Esophagus mucosa (tissue), 1 donor: Measurements from ENCODE around the gene AATK. TPM values are rescaled to one million over a fixed set of nuclear protein-coding genes. Genes with fewer than 3 reads are reported as not detected.

Experiments
- ATAC-seq: fragments of 200-7000 bp; cut with Tn5 transposase; one replicate; pipeline ENCODE4 v1.9.1; 2020
- total RNA-seq: library from RNA; stranded (reverse); gene quantifications from one replicate; pipeline ENCODE4 v1.2.4, GENCODE V29; 2023
- donor health status: DM: yes; HTN: yes; CAD: no.

Gene AATK
- total RNA-seq, 1 donor from 2014 or later = 0.56 TPM

DNA sequence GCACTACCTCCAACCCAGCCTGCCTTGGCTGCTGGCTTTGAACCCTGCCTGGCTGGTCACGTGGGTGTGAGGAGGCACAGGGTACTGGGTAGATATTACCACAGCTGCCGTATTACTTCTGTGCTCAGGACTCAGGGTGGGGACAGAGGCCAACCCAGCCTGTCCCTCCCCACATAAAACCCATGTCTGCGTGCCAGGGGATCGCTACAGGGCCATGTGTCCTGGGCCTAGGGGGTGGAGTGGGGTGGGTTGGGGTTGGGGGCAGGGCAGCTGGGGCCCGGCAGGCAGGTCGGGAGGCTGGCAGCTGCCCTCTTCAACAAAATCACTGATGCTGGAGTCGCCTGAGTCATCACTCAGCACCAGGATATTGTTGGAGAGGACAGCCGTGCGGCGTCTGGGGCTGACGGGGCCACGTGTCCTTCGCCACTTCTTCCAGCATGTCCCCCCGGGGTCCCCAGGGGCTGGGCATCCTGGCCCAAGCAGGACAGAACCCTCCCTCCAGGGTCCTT lies 40.4 kb downstream of the AATK start:
- ATAC-seq = no peak

DNA sequence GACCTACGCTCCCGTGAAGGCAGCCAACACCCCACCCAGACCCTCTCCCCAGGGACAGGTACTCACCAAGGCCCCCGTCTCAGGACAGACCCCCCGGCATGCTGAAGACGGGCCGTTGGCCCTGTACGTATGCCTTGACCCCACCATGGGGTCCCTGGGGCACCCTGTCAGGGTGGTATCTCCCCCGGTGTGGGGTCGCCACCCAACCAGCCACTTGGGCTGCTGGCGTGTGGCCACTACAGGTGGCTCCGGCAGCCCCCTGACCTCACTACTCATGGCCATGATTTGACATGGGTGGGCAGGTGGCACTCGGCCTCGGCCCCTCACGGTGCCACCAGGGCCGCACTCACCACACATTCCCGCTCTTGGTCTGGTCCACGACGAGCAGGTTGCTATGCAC lies 41.6 kb downstream of the AATK start:
- ATAC-seq = no peak

DNA sequence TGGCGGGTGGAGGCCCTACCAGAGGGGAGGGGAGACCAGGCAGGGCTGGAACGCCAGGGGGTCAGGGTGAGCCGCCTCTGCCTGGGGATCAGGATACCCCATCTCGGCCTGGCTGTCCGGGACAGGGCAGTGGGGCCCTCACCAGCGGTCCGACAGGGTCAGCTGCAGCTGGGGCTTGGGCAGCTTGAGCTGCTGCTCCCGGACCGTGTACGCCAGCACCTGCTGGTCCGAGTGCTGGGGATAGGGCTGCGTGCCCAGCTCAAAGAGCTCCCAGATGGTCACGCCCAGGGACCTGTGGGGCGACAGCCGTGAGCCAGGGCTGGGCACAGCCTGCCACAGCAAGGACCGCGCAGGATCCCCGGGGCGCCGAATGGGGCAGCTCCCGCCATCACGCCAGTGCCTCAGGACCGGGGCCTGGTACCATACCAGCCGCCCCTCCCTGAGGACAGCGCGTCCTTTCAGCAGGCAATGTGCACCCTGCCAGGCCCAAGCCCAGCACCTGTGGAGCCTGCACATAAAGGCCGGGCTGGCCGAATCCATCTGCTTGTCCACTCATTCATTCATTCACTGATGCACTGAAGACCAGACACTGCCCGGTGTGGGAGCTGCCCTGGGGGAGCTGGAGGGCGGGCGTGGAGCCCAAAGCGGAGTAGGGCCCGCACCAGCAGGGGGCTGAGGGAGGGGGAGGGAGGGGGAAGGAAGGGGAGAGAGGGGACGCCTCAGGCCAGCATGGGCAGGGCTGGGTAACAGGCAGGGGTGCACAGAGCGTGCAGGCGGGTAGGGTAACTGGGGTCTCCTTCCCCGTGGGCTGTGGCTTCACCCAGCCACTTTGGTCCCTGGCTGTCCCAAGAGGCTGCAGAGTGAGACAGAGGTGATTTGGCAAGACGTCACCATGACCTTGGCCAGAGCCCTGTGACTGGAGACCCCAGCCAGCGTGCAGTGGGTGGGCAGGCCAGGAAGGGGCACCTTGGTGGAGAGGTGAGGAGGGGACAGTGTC lies 42.7 kb downstream of the AATK start:
- ATAC-seq = no peak

DNA sequence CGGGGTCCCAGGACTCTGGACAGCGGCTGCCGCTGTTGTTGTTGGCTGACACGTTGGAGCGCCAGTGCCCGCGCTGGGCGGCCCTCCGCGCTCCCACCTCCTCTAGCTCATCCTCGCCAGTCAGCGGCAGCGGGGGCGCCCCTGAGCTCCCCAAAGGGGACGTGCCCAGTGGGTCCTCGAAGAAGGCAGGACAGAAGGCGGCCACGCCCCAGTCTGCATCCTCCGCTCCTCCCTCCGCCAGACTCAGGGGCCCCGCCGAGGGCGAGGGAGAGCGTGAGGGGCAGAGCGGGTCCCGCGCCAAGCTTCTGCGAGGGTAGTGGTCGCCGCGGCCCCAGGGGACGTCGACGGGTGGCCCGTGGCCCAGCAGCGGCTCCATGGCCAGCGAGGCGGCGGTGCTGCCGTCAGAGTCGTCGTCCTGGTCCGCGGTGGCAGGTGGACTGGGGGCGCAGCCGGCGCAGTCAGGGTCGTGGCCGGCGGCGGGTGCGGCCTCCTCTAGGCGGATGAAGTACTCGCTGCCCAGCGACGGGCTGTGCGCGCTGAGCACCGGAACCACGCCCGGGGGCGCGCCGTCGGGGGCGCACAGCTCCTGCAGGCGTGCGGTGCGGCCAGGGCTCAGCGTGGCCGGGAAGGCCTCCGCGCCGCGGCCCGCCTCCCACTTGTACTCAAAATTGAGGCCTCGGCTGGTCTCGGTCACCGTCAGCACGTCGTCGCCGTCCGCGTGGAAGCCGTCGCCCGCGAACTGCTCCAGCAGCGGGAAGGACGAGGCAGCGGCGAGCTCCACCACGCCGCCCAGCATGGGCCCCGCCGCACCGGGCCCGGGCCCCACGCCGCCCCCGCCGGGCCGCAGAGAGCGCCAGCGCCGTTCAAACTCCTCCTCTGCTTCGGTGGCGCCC lies 43.9 kb downstream of the AATK start:
- ATAC-seq = no peak

DNA sequence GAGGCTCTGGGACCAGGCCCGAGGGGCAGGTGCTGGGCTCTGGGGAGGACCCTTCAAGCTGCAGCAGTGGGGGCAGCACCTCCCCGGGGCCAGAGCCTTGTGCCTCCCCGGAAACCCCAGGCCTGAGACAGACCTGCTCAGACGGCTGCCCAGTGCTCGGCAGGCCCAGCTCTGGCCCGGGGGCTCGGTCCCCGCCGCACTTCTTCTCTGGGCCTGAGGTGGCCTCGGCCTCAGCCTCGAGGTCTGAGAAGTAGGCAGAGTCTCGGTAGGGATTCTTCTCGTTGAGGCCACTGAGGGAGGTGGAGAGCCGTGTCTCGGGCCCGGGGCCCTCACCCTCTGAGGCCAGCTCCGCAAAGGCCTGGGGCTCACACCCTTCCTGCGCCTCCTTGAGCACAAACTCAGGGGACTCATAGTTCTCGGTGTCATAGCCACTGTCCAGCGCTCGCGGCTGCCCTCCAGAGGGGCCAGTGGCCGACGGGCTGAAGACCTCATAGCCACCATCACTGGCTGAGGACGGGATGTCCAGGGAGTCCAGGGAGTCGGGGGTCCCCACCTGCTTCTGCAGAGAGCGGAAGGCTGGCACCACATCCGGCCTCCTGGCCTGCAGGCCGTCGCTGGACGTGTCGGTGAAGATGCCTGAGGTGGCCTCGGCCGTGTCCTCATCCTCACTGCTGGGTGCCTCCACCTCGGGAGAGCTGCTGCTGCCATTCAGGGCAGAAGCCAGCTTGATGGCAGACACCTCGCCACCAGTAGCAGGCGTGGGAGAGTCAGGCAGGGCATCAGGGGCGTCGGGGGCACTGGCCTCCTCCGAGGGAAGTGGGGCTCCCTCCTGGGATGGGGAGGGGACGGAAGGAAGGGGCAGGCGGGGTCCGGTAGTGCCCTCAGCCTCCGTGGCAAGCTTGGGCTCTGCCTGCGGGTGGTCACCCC lies 45.1 kb downstream of the AATK start:
- ATAC-seq = no peak

- no peak for ATAC-seq
Measured at GRCh38 chr17:81120149-81120484, 45.9 kb downstream of the AATK start.

- ATAC-seq = peak; percentile 74
Measured at GRCh38 chr17:81119223-81120148, 46.5 kb downstream of the AATK start.

DNA sequence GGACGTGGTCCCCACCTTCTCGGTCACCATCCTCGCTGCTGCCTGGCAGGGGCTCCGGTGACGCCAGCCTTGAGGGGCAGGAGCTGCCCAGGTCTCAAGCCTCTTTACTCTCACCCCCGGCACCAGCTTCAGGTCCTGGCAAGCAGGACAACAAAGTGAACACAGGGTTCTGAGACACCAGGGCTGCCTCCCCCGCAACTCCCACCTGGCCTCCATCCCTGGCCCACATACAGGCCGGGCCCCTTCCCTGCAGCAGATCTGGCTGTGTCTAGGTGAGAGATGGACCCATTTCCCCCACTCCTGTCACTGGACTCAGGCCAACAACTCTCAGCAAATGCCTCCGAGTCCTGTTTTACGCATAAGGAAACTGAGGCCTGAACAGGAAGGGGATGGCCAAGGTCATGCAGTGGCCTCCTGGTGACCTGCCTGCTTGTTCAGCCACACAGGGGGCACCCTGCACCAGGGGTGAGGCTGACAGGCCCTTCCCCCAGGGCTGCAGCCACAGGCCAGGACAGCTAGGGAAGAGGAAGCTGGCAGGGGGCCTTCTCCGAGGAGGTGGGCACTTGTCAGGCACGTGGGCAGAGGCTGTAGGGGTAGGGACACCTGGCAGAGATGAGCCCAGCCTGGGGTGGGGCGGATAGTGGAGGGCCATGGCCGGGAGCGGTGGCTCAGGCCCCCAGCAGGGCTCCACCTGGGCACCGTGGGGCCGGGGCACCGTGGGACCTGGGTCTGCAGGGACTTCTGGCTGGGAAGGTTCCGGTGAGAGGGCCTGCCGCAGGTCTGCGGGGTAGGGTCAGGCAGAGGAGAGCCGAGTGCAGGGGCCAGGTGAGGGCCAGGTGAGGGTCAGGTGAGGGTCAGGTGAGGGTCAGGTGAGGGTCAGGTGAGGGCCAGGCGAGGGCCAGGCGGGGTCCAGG lies 47.5 kb downstream of the AATK start:
- ATAC-seq = peak; percentile 2

DNA sequence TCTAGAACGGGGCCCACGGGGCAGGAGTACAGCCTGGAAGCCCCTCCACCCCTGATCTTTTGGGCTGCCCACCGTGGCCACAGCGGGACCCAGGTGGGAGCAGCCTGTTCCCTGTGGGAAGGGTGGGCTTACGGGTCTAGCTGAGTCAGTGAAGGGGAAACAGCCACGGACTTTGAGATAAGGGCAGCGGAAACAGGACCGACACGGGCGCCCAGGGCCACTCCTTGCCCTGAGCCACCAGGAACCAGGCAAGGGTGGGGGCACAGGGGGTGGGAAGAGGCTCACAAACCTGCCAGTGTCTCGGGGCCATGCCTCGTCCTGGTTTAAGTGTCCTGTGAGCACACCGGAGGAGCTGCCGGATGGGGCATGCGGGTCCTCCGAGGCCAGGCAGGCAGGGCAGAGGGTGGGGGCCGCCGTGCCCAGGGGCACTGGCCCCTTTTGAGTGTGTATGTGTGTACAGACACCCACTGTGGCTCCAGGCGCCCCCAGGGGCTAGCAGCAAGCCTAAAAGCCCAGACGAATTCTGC lies 48.3 kb downstream of the AATK start:
- no peak for ATAC-seq

DNA sequence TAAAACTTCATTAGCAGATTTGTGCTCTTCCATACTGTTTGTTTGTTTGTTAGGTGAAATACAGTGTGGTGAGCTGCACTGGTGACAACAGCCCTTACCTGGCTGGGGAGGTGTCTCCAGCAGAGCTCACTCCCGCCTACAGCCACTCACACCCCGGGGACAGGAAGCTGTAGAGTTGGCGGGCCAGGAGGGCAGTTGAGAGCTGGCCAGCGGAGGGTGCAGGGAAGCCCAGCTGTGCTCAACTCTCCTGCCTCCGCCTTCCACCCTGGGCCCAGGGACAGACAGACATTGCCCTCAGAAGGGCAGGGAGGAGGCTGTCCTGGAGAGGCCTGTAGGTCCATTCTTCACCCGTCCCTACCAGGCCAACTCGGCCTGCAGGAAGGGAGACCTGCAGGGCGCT lies 49.3 kb downstream of the AATK start:
- ATAC-seq = no peak

GRCh38 chr17:81115749-81116464 lies 50.1 kb downstream of the AATK start:
- no peak for ATAC-seq

DNA sequence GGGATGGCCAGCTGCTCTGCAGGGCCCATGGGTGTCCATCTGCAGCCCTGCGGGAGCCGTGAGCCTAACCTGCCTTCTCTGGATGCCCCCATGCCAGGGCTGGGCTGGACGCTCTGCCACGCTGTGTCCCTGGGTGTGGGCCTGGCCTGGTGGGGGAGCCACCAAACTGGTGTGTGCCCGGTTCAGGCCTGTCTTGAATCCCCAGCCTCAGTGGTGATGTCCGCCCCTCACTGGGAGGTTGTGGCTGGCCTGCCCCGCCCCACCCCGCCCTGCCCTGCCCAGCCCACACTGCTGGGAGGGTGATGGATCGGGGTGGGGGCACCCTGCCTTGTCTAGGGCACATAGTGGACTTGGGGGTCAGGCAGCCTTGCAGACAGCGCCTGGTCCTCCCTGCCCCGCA lies 50.8 kb downstream of the AATK start:
- no peak for ATAC-seq

DNA sequence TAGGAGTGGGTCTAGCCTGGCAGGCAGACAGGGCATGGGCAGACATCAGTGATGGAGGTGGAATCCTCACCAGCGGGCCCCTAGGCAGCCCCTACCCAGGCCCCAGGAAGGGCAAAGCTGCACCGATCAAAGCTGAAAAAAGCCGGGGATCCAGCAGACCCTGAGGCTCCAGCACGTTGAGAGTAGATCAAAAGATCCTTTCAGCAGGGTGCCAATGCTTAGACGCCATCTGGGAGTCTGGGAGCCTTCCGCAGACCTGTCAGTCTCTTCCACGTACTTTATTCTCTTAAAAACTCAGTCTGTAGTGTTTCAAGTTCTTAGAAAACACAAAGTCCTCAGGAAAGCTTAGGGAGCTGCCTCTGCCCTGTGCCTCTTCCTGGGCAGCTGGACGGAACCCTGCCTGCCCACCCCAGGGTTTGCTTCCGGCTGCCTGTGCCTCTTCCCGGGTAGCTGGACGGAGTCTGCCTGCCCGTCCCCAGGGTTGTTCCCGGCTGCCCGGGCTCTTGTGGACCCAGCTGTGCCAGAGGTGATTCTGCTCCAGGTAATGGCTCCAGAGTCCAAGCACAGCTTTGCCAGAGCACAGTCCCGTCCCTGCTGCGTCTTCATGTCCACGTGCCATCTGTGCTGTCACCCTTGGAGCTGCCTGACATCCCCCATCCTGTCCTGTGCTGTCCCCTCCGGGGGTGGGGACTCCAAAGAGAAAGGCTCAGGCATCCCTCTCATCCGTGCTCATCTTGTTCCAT lies 51.5 kb downstream of the AATK start:
- ATAC-seq = no peak

- no peak for ATAC-seq
Measured at GRCh38 chr17:81113158-81113724, 52.8 kb downstream of the AATK start.

DNA sequence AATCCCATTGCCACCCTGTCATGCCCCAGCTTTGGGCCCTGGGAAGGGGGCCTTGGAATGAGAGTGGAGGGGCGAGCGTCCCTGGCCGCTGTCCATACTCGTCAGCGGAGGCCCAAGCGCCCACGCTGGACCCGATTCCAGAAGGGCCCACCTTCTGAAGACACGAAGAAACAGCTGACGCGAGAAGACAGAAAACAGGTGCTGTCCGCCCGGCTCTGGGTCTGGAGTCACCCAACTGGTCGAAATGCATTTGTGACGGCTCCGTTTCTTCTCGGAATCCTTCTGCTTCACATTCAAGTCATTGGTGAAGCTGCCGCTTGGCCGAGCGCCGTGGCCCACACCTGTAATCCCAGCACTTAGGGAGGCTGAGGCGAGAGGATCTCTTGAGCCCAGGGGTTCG lies 53.6 kb downstream of the AATK start:
- no peak for ATAC-seq

GRCh38 chr17:81111066-81111465 lies 55.0 kb downstream of the AATK start:
- no peak for ATAC-seq

DNA sequence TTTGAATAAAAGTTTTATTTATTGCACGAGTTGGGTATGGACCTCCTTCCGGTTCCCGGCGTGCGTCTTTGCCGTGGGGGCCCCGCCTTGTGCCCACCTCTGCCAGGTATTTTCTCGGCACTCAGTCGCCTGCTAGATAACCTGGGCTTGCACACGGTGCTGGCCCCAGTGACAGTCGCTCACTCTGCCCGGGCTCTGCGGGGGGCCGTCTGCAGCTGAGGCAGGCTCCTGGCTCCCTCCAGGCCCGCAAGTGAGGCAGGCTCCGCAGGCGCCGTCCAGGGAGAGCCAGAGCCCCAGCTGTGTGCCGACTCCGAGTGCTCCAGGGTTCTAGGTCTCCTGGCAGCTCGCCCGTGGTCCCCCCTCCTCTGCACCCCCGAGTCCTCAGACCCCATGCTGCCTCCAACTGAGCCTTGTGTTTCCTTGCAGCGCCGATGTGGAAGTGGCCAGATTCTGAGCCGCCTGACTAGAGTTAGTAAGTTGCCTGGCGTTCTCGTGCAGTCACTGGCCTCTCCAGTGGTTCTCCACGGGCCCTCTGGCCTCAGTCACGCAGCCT lies 55.5 kb downstream of the AATK start:
- no peak for ATAC-seq

DNA sequence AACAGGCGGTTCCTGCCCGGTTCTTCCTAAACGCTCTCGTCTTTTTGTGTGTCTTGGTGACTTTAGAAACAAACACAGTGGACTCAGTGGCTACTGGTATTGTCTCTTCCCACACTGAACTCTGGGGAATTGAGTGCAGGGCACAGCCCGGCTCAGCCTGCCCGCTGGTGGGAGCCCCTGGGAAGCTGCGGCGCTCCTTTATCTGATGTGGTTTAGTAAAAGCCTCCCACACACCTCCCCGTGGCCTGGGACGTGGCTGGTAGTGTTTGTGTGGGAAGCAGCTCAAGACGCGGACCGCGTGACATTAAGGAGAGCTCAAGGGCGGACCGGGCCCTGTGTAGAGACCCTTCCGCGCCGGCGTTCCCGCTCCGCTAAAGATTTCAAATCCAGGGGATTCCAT lies 56.1 kb downstream of the AATK start:
- no peak for ATAC-seq
